Kidney capillary endothelial cell (primary cell): Measurements from ENCODE around the gene FIZ1.
"Not testable (repeated sequence)": the region's sequence is repeated elsewhere in the genome, so short reads cannot be mapped to it uniquely, and the experiment has no call there.

Source experiments
- DNase-seq: peaks from one replicate; pipeline ENCODE4 v3.0.0-alpha.2; 2018; ENCODE audit warnings: low spot score

FIZ1 gene

GRCh38 chr19:55593096-55593772, 6.1 kb downstream of the FIZ1 start:
- DNase-seq, result no peak

- no peak for DNase-seq
Measured at GRCh38 chr19:55592391-55593090, 6.8 kb downstream of the FIZ1 start.

- DNase-seq, result no peak
Measured at GRCh38 chr19:55591555-55591954, 7.8 kb downstream of the FIZ1 start.

GRCh38 chr19:55590617-55591016, 8.7 kb downstream of the FIZ1 start:
- DNase-seq, result no peak

GRCh38 chr19:55590109-55590508, 9.2 kb downstream of the FIZ1 start:
- DNase-seq, result no peak

GRCh38 chr19:55588738-55589137, 10.6 kb downstream of the FIZ1 start:
- no peak for DNase-seq

- DNase-seq, result peak; percentile 84
Measured at GRCh38 chr19:55586976-55587668, 12.2 kb downstream of the FIZ1 start.

GRCh38 chr19:55585658-55586339, 13.5 kb downstream of the FIZ1 start:
- no peak for DNase-seq

- DNase-seq, result no peak
Measured at GRCh38 chr19:55584871-55585270, 14.4 kb downstream of the FIZ1 start.

- DNase-seq, result not testable (repeated sequence)
Measured at GRCh38 chr19:55583897-55584296, 15.4 kb downstream of the FIZ1 start.

- not testable (repeated sequence) for DNase-seq
Measured at GRCh38 chr19:55582284-55582683, 17.0 kb downstream of the FIZ1 start.

- no peak for DNase-seq
Measured at GRCh38 chr19:55581823-55582223, 17.5 kb downstream of the FIZ1 start.

GRCh38 chr19:55581145-55581822, 18.0 kb downstream of the FIZ1 start:
- no peak for DNase-seq

- peak; percentile 70 for DNase-seq
Measured at GRCh38 chr19:55580628-55581144, 18.6 kb downstream of the FIZ1 start, which contains the start of gene ZNF579. TSS of gene ZNF579 (minus strand) at chr19:55580848. CDS start at chr19:55579639, 1,209 bp downstream.

GRCh38 chr19:55579766-55580621, 19.3 kb downstream of the FIZ1 start:
- DNase-seq, result no peak

- no peak for DNase-seq
Measured at GRCh38 chr19:55578761-55579747, 20.3 kb downstream of the FIZ1 start.

GRCh38 chr19:55578031-55578760, 21.1 kb downstream of the FIZ1 start:
- DNase-seq, result no peak

- DNase-seq, result no peak
Measured at GRCh38 chr19:55576746-55577145, 22.6 kb downstream of the FIZ1 start.

- DNase-seq, result not testable (repeated sequence)
Measured at GRCh38 chr19:55573929-55574328, 25.4 kb downstream of the FIZ1 start.
